Pulmonary artery endothelial cell (primary cell): ENCODE results near the gene TXNL4A. TPM values are rescaled to one million over a fixed set of nuclear protein-coding genes. Genes with fewer than 3 reads are reported as not detected.

Source experiments
- DNase-seq: peaks from one replicate; pipeline ENCODE4 v3.0.0-alpha.2; 2011; ENCODE audit warnings: low read depth, low spot score
- total RNA-seq: library from RNA; depleted of rRNA; stranded (reverse); fragments of >200 nt; gene quantifications from 2 replicates; pipeline ENCODE4 v1.2.3, GENCODE V29; 2014

The TXNL4A gene
- total RNA-seq, 1 donor from 2014 or later = 86.4 TPM

- DNase-seq = no peak
Measured at GRCh38 chr18:79949697-79950487, 38.5 kb downstream of the TXNL4A start.

GRCh38 chr18:79948719-79949411 is 39.5 kb downstream of the TXNL4A start:
- no peak for DNase-seq

DNA sequence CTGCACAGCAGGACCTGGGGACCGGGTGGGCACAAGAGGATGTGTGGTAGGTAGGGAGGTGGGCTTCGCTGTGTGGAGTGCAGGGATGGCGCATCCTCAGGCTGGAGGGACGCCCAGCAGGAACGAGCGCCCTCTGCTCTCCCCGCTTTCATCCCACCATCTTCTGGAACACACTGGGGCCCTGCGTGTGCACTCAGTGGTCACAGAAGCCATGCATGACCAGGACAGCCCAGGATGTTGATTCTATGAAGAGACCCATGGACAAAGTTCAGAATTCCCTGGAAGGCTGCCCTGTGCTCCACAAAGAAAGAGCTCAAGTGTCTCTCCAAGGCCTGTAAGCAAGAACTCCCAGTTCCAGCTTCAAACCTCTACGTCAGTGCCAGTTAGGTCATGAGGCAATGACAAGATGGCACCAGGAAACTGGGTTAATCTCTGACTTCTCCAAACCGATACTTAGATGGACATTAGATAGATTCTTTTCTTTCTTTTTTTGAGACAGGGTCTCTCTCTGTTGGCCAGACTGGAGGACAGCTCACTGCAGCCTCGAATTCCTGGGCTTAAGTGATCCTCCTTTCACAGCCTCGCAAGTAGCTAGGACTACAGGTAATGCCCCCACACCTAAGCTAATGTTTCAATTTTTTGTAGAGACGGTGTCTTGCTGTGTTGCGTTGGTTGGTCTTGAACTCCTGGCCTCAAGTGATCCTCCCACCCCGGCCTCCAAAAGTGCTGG is 40.3 kb downstream of the TXNL4A start:
- no peak for DNase-seq

GRCh38 chr18:79947054-79947755 is 41.2 kb downstream of the TXNL4A start:
- DNase-seq = no peak

GRCh38 chr18:79945118-79946042 is 43.0 kb downstream of the TXNL4A start:
- no peak for DNase-seq

- no peak for DNase-seq
Measured at GRCh38 chr18:79944746-79945117, 43.6 kb downstream of the TXNL4A start.

DNA sequence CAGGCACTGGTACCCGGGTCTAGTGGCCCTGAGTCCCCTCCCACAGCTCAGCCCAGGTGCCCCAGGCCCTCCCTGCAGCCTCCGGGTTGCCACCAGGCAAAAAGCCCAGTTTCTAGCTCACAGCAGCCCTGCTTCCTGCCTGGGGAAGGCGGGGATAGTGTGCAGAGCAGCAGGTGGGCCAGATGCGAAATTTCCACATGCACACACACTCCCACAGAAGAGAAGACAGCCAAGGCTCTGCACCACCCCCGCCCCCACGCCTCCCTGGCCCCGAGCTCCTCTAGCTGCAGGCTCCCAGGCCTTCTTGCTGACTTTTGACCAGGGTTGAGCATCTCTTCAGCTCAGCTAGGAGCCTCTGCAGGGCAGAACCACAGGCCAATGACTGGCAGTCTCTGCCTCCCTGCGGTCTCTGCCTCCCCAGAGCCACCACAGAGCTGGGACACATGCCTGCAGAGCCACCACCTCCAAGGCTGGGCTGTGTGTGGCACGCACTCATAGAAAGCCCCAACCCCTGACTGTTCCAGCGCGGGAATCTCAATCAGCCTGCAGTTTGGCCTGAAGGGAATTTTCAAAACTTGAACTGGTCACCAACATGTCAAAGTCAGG is 44.1 kb downstream of the TXNL4A start:
- no peak for DNase-seq

DNA sequence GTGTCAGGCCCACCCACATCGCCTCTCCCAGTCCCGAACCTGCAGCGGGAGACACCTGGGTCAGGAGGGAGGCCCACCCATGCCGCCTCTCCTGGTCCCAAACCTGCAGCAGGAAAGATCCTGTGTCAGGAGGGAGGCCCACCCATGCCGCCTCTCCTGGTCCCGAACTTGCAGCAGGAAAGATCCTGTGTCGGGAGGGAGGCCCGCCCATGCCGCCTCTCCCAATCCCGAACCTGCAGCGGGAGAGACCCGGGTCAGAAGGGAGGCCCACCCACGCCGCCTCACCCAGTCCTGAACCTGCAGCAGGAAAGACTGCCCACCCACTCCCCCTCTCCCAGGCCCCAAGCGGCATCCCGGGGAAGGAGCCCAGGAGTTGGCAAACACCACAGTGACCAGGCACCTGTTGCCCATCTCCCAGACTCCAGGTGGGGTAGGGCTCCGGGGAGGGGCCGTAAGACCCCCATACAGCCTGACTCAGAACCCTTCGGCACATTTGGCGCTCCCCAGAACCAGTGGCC is 44.7 kb downstream of the TXNL4A start:
- DNase-seq = no peak

GRCh38 chr18:79942786-79943607 is 45.4 kb downstream of the TXNL4A start:
- no peak for DNase-seq

GRCh38 chr18:79942211-79942610 is 46.2 kb downstream of the TXNL4A start:
- DNase-seq = no peak

GRCh38 chr18:79941473-79942119 is 46.8 kb downstream of the TXNL4A start:
- no peak for DNase-seq

GRCh38 chr18:79940814-79941472 is 47.4 kb downstream of the TXNL4A start:
- no peak for DNase-seq

GRCh38 chr18:79940126-79940813 is 48.1 kb downstream of the TXNL4A start:
- no peak for DNase-seq

- no peak for DNase-seq
Measured at GRCh38 chr18:79939096-79939495, 49.3 kb downstream of the TXNL4A start.

DNA sequence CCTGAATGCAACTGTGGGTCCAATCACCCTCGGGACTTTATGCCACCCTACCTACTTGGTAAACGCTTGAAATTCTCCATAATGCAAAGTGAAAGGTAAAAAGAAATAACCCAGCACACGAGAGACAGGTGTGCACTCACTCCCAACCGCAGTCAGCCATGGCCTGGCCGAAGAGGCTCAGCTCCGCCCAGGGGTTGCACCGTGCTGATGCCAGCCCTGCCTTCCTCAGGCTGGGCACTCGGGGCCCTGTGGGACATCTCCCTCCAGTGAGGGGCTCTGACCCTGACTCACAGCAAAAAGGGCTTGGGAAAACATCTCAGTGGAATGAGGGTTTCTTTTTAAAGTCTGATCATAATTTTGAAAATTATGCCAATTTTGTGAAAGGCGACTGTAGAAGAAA is 50.2 kb downstream of the TXNL4A start:
- no peak for DNase-seq

DNA sequence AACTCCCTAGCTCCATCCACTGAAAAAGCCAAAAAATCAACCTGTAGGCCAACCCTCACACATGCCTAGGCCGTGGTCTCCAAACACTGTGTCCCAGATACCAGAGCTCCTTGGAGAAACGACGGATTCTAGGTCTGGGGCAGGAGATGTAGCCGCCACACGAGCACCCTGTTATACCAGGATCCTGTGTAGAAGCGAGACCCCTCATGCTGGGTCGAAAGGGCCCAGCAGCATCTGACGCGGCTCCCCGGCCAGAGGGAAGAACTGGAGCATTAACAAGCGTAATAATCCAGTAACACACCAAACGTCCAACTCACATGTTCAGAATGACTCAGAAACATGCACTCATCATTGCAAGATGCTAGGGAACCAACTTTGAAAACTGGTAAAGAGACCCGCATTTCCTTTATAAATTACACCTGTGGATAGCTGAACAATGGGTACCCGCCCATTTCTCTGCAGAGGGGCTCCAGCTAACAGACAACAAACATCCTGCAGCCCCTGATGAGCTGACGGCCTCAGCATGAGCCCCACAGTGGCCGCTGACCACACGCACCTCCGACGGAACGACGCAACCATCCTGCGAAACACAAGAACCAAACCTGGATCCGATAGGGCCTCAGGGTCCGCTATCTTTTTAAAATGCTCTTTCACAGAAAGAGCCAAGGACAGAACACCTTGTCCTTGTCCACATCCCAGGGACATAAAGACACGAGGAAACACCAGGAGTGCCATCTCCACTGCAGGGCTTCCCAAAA is 51.1 kb downstream of the TXNL4A start:
- no peak for DNase-seq

- no peak for DNase-seq
Measured at GRCh38 chr18:79936641-79937040, 51.7 kb downstream of the TXNL4A start.
